ENCODE data around the gene TRABD2B. TPM values are rescaled to one million over a fixed set of nuclear protein-coding genes. Genes with fewer than 3 reads are reported as not detected.

The TRABD2B gene
- total and polyA plus RNA-seq, 2 experiments from 2014 or later = not detected

DNA sequence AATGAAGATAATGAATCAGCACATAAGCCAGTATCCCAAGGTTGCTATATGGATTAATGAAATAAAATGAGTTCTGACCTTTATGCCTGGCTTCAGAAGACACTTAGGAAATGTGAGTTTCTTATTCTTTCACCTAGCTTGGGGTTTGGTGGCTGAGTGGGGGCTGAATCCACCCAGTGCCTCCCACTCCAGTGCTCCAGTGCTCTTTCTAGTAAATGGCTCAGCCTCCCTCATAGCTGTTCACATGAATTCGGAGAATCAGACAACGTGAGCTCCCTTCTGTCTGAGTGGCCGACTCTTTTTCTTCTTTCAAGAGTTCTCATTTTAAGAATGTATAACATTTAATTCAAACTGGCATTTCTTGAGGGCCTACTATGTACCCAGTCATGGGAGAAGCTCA is 43.5 kb downstream of the TRABD2B start:
- 70 to 76% methylated on average over 3 of the region's 3 CpGs for WGBS, 2 experiments (ENCODE audit: low coverage in 1 of 2, low lambda C conversion rate in 2 of 2, missing lambda C conversion rate in 2 of 2)
- no peaks in the 10 kb centered on the region for H3K36me3 ChIP-seq (ENCODE audit: low read depth)
- H3K27ac ChIP-seq = no peak overlapping the region
- H3K4me3 ChIP-seq = no peak overlapping the region
- H4K20me1 ChIP-seq (ENCODE audit: insufficient read depth) = no peaks in the 10 kb centered on the region
- no peaks in the 10 kb centered on the region for H3K9me3 ChIP-seq (ENCODE audit: low read depth)
- no peaks in the 10 kb centered on the region for H3K27me3 ChIP-seq (replicated peaks; ENCODE audit: insufficient read depth)
- in situ Hi-C loops (cut with MboI) = no loop called here
- H2AFZ ChIP-seq = no peak overlapping the region
- no peaks in the 10 kb centered on the region for H3K9me2 ChIP-seq (ENCODE audit: insufficient read depth)
- no peak for DNase-seq
- no peak overlapping the region for H3K9ac ChIP-seq
- no peaks in the 10 kb centered on the region for H3K79me2 ChIP-seq (ENCODE audit: insufficient read depth)
- no peak for TF ChIP-seq EZH2phosphoT487 (IDR thresholded peaks at IDR 0.05; ENCODE audit: insufficient read depth, low read depth)
- TF ChIP-seq EZH2 (IDR thresholded peaks at IDR 0.05; ENCODE audit: insufficient read depth, poor library complexity, severe bottlenecking) = no peak
- H3F3A ChIP-seq (ENCODE audit: insufficient read depth) = no peaks in the 10 kb centered on the region
- H3K4me1 ChIP-seq (ENCODE audit: insufficient read depth) = no peaks in the 10 kb centered on the region
- H3K4me2 ChIP-seq (ENCODE audit: unreplicated experiment) = no peak overlapping the region

DNA sequence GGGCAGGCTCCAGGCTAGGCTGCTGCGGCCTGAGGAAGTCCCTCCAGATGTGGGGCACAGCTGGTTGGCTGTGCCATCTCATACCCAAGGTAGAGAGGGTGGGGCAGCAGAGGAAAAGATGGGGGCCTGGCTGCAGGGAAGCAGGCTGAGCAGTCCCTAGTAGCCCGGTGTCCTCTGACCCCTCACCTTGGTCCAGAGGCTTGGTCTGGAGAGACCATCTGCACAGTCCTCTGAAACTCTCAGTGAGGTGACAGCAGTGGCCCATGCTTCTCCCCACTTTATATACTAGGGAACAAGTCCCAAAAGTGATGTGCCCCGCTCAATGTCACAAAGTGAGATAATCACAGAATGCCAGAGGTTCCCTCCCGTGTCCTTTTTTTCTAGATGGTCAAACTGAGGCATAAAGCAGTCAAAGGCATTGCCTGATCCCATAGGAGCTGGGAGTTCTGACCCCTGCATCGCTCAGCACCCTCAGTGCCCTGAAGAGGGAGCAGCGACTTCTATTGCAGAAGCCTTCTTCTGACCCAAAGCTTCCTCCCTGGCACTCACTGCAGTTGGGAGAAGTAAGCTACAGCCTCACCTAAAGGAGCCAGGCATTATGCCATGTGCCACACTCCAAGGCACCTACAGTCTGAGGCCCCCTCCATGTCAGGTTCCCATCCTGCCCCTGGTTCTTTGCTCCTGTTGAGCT is 45.5 kb downstream of the TRABD2B start:
- H3K27ac ChIP-seq = no peak overlapping the region
- TF ChIP-seq EZH2phosphoT487 (IDR thresholded peaks at IDR 0.05; ENCODE audit: insufficient read depth, low read depth) = no peak
- TF ChIP-seq EZH2 (IDR thresholded peaks at IDR 0.05; ENCODE audit: insufficient read depth, poor library complexity, severe bottlenecking) = no peak
- no peak for DNase-seq
- H3K9ac ChIP-seq = no peak overlapping the region
- no peak overlapping the region for H3K4me3 ChIP-seq
- H3F3A ChIP-seq (ENCODE audit: insufficient read depth) = no peaks in the 10 kb centered on the region
- no peak overlapping the region for H2AFZ ChIP-seq
- no peaks in the 10 kb centered on the region for H3K9me2 ChIP-seq (ENCODE audit: insufficient read depth)
- no peaks in the 10 kb centered on the region for H4K20me1 ChIP-seq (ENCODE audit: insufficient read depth)
- in situ Hi-C loops (cut with MboI) = no loop called here
- no peaks in the 10 kb centered on the region for H3K4me1 ChIP-seq (ENCODE audit: insufficient read depth)
- H3K36me3 ChIP-seq (ENCODE audit: low read depth) = no peaks in the 10 kb centered on the region
- H3K79me2 ChIP-seq (ENCODE audit: insufficient read depth) = no peaks in the 10 kb centered on the region
- 49 to 65% methylated on average over 6 of the region's 6 CpGs for WGBS, 2 experiments (ENCODE audit: low coverage in 1 of 2, low lambda C conversion rate in 2 of 2, missing lambda C conversion rate in 2 of 2)
- H3K4me2 ChIP-seq (ENCODE audit: unreplicated experiment) = no peak overlapping the region
- H3K9me3 ChIP-seq (ENCODE audit: low read depth) = no peaks in the 10 kb centered on the region
- H3K27me3 ChIP-seq (replicated peaks; ENCODE audit: insufficient read depth) = no peaks in the 10 kb centered on the region

DNA sequence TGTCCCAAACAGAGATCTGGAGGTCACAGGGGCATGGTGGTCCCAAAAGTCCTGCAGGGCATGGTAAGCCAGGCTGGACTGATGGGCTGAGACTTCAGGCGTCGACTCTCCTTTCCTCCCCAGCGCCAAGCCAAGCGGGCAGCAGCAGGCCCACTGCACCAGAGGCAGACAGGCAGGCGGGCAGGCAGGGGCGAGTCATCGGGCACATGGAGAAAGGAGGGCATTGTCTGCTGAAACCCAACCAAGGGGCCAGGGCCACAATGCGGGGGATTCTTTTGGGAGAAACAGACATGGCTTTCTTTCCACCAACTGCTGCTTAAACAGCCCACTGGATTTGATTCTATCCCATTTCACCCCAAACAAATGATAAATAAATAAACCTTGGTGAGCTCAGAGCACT is 46.2 kb downstream of the TRABD2B start:
- H3K9me2 ChIP-seq (ENCODE audit: insufficient read depth) = no peaks in the 10 kb centered on the region
- no peaks in the 10 kb centered on the region for H4K20me1 ChIP-seq (ENCODE audit: insufficient read depth)
- H3K4me3 ChIP-seq = no peak overlapping the region
- TF ChIP-seq EZH2phosphoT487 (IDR thresholded peaks at IDR 0.05; ENCODE audit: insufficient read depth, low read depth) (no peak), EZH2 (IDR thresholded peaks at IDR 0.05; ENCODE audit: insufficient read depth, poor library complexity, severe bottlenecking) (no peak)
- H3K9me3 ChIP-seq (ENCODE audit: low read depth) = no peaks in the 10 kb centered on the region
- no peaks in the 10 kb centered on the region for H3F3A ChIP-seq (ENCODE audit: insufficient read depth)
- in situ Hi-C loops (cut with MboI) = no loop called here
- no peak for DNase-seq
- 82 to 87% methylated on average over 7 to 8 of the region's 8 CpGs for WGBS, 2 experiments (ENCODE audit: low coverage in 1 of 2, low lambda C conversion rate in 2 of 2, missing lambda C conversion rate in 2 of 2)
- H2AFZ ChIP-seq = no peak overlapping the region
- H3K4me1 ChIP-seq (ENCODE audit: insufficient read depth) = no peaks in the 10 kb centered on the region
- H3K36me3 ChIP-seq (ENCODE audit: low read depth) = no peaks in the 10 kb centered on the region
- no peaks in the 10 kb centered on the region for H3K79me2 ChIP-seq (ENCODE audit: insufficient read depth)
- H3K9ac ChIP-seq = no peak overlapping the region
- H3K27ac ChIP-seq = no peak overlapping the region
- no peak overlapping the region for H3K4me2 ChIP-seq (ENCODE audit: unreplicated experiment)
- H3K27me3 ChIP-seq (replicated peaks; ENCODE audit: insufficient read depth) = no peaks in the 10 kb centered on the region

DNA sequence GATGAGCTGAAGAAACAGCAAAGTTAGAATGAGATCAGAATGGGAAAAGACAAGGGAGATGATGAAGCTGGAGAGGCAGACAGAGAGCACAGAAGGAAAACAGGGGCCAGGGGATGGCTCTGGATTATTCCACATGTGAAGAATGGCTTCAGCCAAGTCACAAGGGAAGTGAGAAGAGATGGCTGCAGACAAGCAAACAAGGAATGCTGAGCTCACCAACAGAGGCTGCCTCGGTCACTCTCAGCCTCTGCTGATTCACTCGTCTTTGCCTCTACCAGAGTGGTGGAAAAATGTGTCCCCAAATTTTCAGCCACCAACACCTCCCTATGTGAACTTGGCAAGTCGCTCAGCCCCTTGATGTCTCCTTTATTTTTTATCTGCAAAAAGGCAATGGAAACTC is 46.7 kb downstream of the TRABD2B start:
- H3K79me2 ChIP-seq (ENCODE audit: insufficient read depth) = no peaks in the 10 kb centered on the region
- no peak for TF ChIP-seq EZH2 (IDR thresholded peaks at IDR 0.05; ENCODE audit: insufficient read depth, poor library complexity, severe bottlenecking)
- TF ChIP-seq EZH2phosphoT487 (IDR thresholded peaks at IDR 0.05; ENCODE audit: insufficient read depth, low read depth) = no peak
- in situ Hi-C loops (cut with MboI) = no loop called here
- H3K27me3 ChIP-seq (replicated peaks; ENCODE audit: insufficient read depth) = no peaks in the 10 kb centered on the region; the same call in 1 of the 2 replicates
- 28 to 36% methylated on average over 3 of the region's 3 CpGs for WGBS, 2 experiments (ENCODE audit: low coverage in 1 of 2, low lambda C conversion rate in 2 of 2, missing lambda C conversion rate in 2 of 2)
- H3K27ac ChIP-seq = no peak overlapping the region
- no peaks in the 10 kb centered on the region for H3K36me3 ChIP-seq (ENCODE audit: low read depth)
- no peaks in the 10 kb centered on the region for H3F3A ChIP-seq (ENCODE audit: insufficient read depth)
- DNase-seq = no peak
- no peaks in the 10 kb centered on the region for H3K9me3 ChIP-seq (ENCODE audit: low read depth)
- no peaks in the 10 kb centered on the region for H3K9me2 ChIP-seq (ENCODE audit: insufficient read depth)
- H2AFZ ChIP-seq = no peak overlapping the region
- no peak overlapping the region for H3K4me2 ChIP-seq (ENCODE audit: unreplicated experiment)
- no peak overlapping the region for H3K9ac ChIP-seq
- H3K4me1 ChIP-seq (ENCODE audit: insufficient read depth) = no peaks in the 10 kb centered on the region
- no peak overlapping the region for H3K4me3 ChIP-seq
- no peaks in the 10 kb centered on the region for H4K20me1 ChIP-seq (ENCODE audit: insufficient read depth)

Measured in GM23248 (cell line).